GM12892 (cell line): Measurements from ENCODE around the gene MANBA.
A peak's percentile ranks its signal among the peaks of the same experiment; 100 is the strongest.

ENCODE experiments used
- DNase-seq: peaks from one replicate; pipeline ENCODE4 v3.0.0; 2011; ENCODE audit not compliant: insufficient read length
- FAIRE-seq: peaks from 2 replicates; lab custom pipeline; 2011; peaks lifted over from hg19 to GRCh38; lab: Jason Lieb, UNC
- POLR2A ChIP-seq: IDR thresholded peaks from 2 replicates; pipeline ENCODE4 v1.6.1; 2011; ENCODE audit warnings: low read depth, low read length, control low read depth
- POLR2AphosphoS5 ChIP-seq: IDR thresholded peaks from 2 replicates; pipeline ENCODE4 v1.6.1; 2011; ENCODE audit warnings: low read depth, low read length, control low read depth
- TAF1 ChIP-seq: IDR thresholded peaks from 2 replicates; pipeline ENCODE4 v1.6.1; 2011; ENCODE audit warnings: low read depth, mild to moderate bottlenecking, control low read depth, low read length, borderline replicate concordance

The MANBA gene

DNA sequence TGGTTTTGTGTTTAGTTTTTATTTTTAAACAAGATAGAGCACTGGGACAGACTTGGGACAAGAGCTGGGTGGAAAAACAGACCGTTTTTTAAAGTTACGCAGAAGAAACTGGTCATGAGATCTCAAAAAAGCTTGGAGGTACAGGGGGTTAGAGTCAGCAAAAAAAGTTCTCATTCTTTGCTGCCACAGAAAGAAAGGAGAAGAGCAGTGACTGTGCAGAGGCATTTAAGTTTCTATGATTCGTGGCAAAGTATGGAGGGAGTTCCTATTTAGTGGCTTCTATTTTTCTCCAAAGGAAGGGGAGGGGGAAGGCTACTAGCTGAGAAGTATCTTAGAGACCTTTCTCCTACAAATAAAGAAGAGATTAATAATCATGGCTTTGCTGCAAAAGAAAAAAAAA lies 68.3 kb downstream of the MANBA start:
- no peak for FAIRE-seq
- no peak for DNase-seq
- TF ChIP-seq POLR2A (no peak), POLR2AphosphoS5 (no peak), TAF1 (no peak)

DNA sequence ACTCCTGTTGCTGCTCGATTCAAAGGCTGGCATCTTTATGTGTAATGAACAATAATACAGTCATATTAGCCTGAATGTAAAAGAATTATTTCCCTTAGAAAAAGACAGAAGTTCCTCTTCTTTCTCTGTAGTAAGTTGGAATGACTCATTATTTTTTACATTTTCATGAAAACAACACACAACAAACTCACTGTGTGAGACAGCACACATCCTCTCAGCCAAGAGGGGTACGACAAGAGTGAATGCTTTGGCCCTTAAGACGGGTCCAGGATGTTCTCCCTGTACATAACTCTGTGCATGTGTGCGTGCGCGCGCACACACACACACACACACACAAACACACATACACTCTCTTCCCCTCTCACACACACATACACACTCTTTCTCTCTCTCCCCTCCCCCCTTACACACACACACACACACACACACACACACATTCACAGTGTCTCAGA lies 72.8 kb downstream of the MANBA start:
- 0 out of 2 replicates have a peak, but pooled peaks have one; percentile 28 for TF ChIP-seq POLR2AphosphoS5
- no peak for TF ChIP-seq POLR2A
- no peak for TF ChIP-seq TAF1
- FAIRE-seq: no peak
- DNase-seq: no peak

DNA sequence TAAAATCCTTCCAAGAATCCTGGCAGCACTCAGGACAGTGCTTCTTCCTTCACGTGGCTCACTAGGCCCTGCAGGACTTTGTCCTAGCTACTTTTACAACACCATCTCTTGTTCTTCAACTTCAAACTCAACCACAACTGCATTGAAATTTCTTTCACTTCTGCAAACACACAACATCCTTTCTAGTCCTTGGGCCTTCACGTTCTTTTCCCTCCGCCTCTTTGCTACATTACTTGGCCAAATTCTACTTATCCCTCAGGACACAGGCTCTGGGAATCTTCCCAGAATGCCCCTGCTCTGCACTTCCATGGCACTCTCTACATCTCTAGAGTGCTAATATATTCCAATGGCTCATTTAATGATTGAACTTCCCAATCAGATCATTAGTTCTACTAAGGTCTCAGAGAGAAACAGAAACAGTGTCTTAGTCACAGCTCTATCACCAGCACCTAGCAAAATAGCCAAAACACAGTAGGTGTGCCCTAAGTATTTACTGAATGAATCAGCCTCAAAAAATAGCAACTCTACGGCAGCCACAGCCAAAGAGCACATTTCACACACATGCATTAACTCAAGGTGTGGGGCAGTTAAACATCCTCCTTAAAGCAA lies 73.3 kb downstream of the MANBA start:
- FAIRE-seq (peak; percentile 98), DNase-seq (no peak)
- TF ChIP-seq POLR2A (peak; percentile 46; the same call in 1 of the 2 replicates), TAF1 (no peak), POLR2AphosphoS5 (0 out of 2 replicates have a peak, but pooled peaks have one; percentile 2)

DNA sequence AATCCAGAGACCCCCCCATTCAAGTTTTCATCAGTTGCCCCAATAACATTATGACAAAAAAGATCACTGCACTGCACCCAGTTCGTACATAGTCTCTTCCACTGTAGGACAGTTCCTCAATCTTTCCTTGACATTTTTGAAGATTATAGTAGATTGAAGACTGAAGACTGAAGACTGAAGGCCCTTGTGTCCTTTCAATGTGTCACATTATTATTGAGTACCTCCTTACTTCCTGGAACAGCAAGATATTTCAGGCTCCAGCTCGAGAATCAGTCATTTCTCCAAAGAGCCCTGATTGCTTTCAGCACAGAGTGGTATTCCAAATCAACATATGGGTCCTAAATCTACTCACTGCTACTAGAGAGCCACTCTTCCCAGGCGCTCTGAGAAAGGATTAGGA lies 75.0 kb downstream of the MANBA start:
- no peak for FAIRE-seq
- no peak for TF ChIP-seq POLR2A
- TF ChIP-seq TAF1: no peak
- no peak for TF ChIP-seq POLR2AphosphoS5
- no peak for DNase-seq

DNA sequence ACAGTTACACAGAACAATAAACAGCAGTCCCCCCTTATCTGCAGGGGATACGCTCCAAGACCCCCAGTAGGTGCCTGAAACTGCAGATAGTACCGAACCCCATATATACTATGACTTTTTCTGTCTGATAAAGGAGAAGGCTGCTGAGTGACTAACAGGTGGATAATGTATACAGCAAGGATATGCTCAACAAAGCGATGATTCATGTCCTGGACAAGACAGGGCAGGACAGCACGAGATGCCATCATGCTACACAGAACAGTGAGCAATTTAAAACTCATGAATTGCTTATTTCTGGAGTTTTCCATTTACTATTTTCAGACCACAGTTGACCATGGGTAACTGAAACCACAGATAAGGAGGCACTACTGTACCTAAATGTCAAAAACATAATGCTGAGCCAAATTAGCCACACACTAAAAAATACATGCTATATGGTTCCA lies 76.1 kb downstream of the MANBA start:
- FAIRE-seq (peak; percentile 72), DNase-seq (no peak)
- no peak for TF ChIP-seq POLR2A

DNA sequence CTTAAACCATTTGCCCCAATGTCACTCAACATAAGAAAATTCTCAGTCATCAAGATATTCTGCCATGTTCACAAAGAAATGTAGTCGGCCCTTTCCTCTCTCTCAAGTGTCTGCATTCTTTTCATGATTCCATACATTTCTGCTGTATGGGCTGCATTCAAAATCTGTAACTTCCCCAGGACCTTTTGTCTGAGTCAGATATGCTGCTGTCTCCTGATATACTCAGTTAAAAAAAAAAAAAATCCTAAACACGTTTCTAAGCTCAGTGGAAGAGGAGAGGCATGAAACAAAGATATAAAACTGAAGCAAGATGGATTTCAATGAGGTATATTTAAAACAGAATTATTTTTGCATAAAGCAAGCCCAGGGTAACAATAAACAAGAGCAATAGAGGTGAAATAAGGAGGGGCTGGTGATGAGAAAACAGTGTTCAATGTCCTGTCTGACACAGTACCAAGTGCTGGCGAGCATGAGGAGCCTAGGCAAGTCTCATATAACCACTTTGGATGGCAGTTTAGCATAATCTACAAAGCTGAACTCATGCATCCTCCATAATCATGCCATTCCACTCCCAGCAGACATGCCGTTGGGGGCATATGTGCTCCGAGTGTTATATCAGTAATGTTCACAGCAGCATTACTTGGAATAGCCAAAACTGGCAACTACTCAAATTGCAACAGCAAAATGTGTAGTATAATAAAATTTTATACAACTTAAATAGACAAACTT lies 76.7 kb downstream of the MANBA start:
- TF ChIP-seq POLR2AphosphoS5 (no peak), TAF1 (no peak), POLR2A (no peak)
- FAIRE-seq (peak; percentile 17), DNase-seq (no peak)

DNA sequence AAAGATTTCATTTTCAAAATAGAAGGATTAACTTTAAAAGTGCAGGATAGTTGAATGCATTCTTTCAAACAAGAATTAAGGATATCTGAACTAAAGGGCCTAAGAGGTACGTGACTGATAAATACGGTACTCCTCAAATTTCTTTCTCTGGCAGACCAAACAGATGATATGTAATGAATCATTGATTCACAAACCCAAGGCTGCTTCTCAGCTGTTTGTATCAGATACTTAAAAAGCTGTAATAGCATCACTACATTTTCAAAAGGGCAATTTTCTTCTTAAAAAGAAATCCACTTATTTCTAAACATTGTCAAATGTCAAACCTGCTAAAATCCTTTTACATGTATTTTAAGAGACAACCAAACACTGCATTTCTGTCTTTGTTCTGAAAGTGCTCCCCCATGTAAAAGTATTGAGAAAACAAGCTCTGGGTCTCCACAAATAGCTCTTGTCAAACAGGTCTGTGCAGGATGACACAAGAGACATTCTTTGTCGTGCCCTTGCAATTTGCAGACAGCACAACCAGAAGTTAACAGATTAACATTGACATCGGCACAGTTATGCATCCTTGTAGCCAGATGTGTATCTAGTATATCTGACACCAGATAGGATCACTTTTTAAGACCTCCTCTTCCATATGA lies 82.0 kb downstream of the MANBA start:
- TF ChIP-seq TAF1 (no peak), POLR2AphosphoS5 (no peak), POLR2A (no peak)
- DNase-seq: no peak
- FAIRE-seq: no peak

DNA sequence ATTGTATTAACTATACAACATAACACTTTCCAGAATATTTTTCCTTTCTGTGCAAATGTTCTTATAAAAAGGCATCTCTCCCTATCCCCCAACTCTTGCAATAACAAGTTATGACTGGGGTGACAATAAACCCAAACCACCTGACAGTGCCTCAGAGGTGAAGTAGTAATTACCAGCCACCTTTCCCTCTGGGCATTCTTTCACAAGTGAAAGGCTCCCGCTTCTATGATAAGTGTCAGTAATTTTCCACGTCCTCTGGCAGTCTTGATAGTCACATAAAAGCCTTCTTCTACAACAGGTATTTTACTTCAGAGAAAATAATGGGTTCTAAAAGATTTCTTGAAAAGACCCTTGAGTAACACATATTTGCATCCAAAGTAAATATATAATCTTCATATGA lies 82.7 kb downstream of the MANBA start:
- no peak for DNase-seq
- TF ChIP-seq POLR2A: no peak
- no peak for TF ChIP-seq TAF1
- no peak for TF ChIP-seq POLR2AphosphoS5
- no peak for FAIRE-seq

DNA sequence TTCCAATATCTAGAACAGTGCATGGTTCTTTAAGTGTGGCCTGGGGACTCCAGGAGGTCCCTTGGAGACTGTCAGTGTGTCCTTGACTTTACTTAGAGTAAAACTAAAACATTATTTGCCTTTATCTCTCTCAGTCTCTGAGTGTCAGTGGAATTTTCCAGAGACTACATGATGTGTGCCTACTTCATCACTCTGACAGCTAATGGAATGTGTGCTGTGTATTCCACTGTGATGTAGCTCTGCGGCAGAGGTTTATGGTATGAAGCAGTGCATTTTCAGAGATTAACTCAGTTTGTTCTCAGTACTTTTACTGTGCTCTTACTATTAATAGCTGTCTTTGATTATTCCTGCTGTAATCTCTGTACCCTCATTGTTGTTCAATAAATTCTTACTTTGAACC lies 85.6 kb downstream of the MANBA start:
- FAIRE-seq: no peak
- no peak for TF ChIP-seq TAF1
- no peak for TF ChIP-seq POLR2AphosphoS5
- no peak for TF ChIP-seq POLR2A
- DNase-seq: no peak

DNA sequence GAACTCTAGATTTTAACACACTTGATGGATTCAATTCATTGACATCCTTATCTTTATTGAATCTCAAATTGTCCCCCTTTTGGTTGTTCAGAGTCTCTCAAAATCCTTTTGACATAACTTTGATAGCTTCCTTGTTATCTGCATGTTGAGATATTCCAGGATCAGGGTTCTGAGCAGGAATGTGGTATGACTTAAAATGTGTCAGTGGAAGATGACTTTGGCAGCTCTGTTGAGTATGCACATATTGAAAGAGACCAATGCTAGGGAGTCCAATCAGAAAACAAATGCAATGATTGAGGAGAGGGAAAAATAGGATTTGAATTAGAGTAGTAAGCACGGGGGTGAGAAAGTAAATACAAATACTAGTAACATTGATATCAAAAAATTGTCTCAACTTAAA lies 93.8 kb downstream of the MANBA start:
- TF ChIP-seq POLR2AphosphoS5 (no peak), POLR2A (no peak), TAF1 (no peak)
- DNase-seq (no peak), FAIRE-seq (no peak)

DNA sequence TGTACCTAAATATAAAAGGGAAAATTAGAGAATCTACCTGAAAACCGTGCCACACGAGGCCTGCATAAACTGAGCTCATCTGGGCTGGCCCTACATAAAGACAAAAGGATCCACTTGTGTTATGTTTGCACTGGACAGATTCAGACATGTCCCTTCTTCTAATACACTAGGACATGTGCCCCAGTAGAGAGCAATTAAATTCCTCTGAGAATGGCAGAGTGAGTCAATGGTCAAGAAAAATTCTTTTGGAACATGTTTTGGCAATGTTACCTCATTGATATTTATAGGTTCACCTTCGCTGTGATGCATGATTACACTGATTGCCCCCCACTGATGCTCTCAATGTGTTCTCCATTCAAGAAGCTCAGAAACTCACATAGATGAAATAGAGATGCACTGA lies 95.2 kb downstream of the MANBA start:
- DNase-seq (no peak), FAIRE-seq (no peak)
- TF ChIP-seq POLR2AphosphoS5: no peak
- no peak for TF ChIP-seq TAF1
- TF ChIP-seq POLR2A: no peak
